Calu3 (cell line): ENCODE results near the gene SENP8. TPM values are rescaled to one million over a fixed set of nuclear protein-coding genes. Genes with fewer than 3 reads are reported as not detected.

Source experiments
- BruUV-seq: library from RNA; stranded (reverse); fragments of 400-500 nt; replicated peaks from 2 replicates; lab custom pipeline; 2021; lab: Mats Ljungman, UMichigan
- CTCF ChIA-PET: fragments of 300-600 bp; sonication (Branson Sonifier 250); formaldehyde crosslinking; loops from one replicate; lab custom pipeline; 2022; ENCODE audit warnings: antibody characterized with exemption; lab: Charles Lee
- DNase-seq: peaks from one replicate; pipeline ENCODE4 v3.0.0; 2022
- H3K27ac Mint-ChIP-seq: one replicate; pipeline ENCODE4 v1.8.0; 2022; ENCODE audit warnings: mixed read lengths; ENCODE audit not compliant: unreplicated experiment
- H3K27me3 Mint-ChIP-seq: one replicate; pipeline ENCODE4 v1.8.0; 2022; ENCODE audit warnings: mixed read lengths; ENCODE audit not compliant: unreplicated experiment
- H3K36me3 Mint-ChIP-seq: one replicate; pipeline ENCODE4 v1.8.0; 2022; ENCODE audit warnings: mild to moderate bottlenecking, moderate library complexity, mixed read lengths; ENCODE audit not compliant: insufficient read depth, unreplicated experiment
- H3K4me1 Mint-ChIP-seq: one replicate; pipeline ENCODE4 v1.8.0; 2022; ENCODE audit warnings: mild to moderate bottlenecking, low read depth, mixed read lengths; ENCODE audit not compliant: unreplicated experiment
- H3K4me3 Mint-ChIP-seq: one replicate; pipeline ENCODE4 v1.8.0; 2022; ENCODE audit warnings: mild to moderate bottlenecking, low read depth, moderate library complexity, mixed read lengths; ENCODE audit not compliant: unreplicated experiment
- H3K9me3 Mint-ChIP-seq: one replicate; pipeline ENCODE4 v1.8.0; 2022; ENCODE audit warnings: low read depth, mixed read lengths; ENCODE audit not compliant: unreplicated experiment
- intact Hi-C: fragments of 100-400 bp; cut with micrococcal nuclease; formaldehyde crosslinking; loops from one replicate; pipeline ENCODE4 v1.10.0; 2022; ENCODE audit not compliant: unreplicated experiment
- total RNA-seq: library from RNA; stranded (reverse); gene quantifications from 2 replicates; pipeline ENCODE4 v1.2.3, GENCODE V29; 2022
- TF ChIP-seq, protein P1 (sequence below): fragments of 200-600 bp; IDR thresholded peaks from one replicate; pipeline ENCODE4 v1.8.0; 2022; ENCODE audit warnings: antibody characterized with exemption; ENCODE audit not compliant: unreplicated experiment

Gene SENP8
- total RNA-seq, 1 experiment from 2014 or later = 3.6 TPM

DNA sequence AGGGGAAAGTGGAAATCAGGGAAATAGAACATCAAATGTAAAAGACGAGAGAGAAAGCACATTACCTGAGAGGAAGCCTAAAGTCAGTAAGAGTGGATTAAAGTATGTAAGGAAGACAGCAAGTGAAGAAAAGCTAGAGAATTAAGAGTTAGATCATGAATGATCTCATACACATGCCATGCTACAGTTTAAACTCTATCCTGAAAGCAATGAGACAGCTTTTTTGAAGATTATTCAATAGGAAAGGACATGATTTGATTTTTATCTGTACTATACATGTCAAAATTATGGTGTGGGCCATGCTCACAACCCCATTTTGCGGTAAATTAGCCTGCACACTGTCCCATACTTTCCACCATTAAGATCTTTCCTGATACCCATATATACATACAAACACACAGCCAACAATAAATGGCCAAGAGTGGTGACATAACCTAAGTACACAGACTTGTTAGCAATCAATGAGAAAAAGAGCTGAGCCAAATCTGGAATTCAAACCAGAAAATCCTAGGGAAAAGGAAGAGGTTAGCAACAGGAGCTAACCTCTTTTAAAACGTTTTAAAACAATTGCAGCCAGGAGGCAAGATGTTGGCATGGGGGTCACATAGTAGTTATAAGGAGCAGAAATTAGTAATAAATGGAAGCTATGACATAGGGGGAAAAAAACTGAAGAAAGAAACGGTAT lies 4.7 kb upstream of the SENP8 start:
- H3K4me1 Mint-ChIP-seq = peaks cover 39% of the 10 kb centered on the region
- DNase-seq = no peak
- no peak overlapping the region for H3K4me3 Mint-ChIP-seq
- H3K27ac Mint-ChIP-seq = no peak overlapping the region
- intact Hi-C loops = no loop called here
- H3K27me3 Mint-ChIP-seq = no peaks in the 10 kb centered on the region
- TF ChIP-seq, protein P1, sequence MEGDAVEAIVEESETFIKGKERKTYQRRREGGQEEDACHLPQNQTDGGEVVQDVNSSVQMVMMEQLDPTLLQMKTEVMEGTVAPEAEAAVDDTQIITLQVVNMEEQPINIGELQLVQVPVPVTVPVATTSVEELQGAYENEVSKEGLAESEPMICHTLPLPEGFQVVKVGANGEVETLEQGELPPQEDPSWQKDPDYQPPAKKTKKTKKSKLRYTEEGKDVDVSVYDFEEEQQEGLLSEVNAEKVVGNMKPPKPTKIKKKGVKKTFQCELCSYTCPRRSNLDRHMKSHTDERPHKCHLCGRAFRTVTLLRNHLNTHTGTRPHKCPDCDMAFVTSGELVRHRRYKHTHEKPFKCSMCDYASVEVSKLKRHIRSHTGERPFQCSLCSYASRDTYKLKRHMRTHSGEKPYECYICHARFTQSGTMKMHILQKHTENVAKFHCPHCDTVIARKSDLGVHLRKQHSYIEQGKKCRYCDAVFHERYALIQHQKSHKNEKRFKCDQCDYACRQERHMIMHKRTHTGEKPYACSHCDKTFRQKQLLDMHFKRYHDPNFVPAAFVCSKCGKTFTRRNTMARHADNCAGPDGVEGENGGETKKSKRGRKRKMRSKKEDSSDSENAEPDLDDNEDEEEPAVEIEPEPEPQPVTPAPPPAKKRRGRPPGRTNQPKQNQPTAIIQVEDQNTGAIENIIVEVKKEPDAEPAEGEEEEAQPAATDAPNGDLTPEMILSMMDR = no peak
- BruUV-seq = no TSS peak
- CTCF ChIA-PET = interaction anchor here (0.8 to 1.0 kb wide), 2 partner anchors 42 to 370 kb away, joined by 4 to 6 read pairs; no protein-coding TSS in a partner anchor
- H3K9me3 Mint-ChIP-seq = no peaks in the 10 kb centered on the region
- H3K36me3 Mint-ChIP-seq = peaks cover 23% of the 10 kb centered on the region

DNA sequence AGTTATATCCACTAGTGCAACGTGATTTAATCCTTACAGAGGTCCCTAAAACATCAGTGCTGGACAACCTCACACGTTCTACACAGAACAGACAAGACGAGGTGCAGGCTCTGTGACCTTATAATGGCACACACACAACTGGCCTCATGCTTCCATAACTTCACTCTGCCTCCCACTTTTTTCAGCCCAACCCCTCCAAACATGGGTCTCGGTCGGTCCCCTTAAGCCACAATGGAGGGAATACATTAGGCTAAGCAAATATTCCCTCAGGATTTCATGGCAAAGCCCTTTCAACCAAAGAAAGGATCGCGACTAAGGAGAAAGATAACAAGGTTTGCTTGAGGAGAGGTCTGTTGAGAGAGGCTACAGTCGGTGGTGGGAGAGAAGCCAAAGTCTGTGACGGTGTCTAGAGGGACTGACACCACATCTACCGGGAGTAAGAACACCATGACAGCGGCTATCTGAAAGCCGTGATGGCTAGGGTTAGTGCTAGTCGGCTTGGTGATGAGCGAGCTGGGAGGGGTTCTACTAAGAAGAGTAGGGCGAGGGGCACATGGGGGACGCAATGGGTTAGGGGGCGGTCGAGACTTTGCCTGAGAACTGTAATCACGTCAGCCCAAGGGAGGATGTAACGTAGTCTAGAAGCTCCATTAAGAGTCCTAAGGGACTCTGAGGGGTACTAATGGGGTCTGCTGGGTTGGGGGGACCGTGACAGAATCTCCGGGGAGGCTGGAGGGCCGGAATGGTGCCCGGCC lies 1.3 kb upstream of the SENP8 start:
- H3K27ac Mint-ChIP-seq = peak overlapping the region; percentile 67
- peak overlapping the region; percentile 95 for H3K4me3 Mint-ChIP-seq
- H3K36me3 Mint-ChIP-seq = peaks cover 28% of the 10 kb centered on the region
- TF ChIP-seq, protein P1 = no peak
- H3K27me3 Mint-ChIP-seq = no peaks in the 10 kb centered on the region
- peaks cover 60% of the 10 kb centered on the region for H3K4me1 Mint-ChIP-seq
- peak; percentile 23 for DNase-seq
- CTCF ChIA-PET = interaction anchor here (1.6 kb wide), 1 partner anchor 39 kb away, joined by 4 read pairs; no protein-coding TSS in a partner anchor
- H3K9me3 Mint-ChIP-seq = no peaks in the 10 kb centered on the region
- no TSS peak for BruUV-seq
- intact Hi-C loops = loop anchor here (5.0 kb wide), 1 partner anchor 140 kb away; no protein-coding TSS in a partner anchor

DNA sequence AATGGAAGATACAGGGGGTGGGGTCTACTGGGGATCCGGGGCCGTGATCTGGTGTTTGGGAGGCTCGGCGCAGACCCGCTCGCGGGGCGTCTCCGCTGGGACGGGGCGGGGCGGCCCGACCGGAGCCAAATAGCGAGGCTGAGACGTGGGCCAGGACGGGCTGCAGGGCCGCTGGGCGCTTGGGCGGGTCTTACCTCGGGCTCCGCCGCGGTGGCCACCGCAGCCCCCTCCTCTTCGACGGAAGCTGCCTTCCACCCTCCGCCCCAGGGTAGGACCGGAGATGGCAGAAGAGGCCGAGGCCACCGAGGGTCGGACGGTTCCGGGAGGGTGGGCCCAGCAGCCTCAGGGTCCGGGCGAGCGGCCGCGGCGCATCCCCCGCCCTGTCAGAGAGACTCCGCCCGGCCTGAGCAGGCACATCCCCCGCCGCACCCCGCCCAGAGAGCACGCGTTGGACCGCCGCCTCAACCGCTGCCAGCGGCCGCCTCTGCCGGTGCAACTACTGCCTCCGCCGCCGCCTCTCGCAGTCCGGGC lies 652 bp upstream of the SENP8 start:
- BruUV-seq = no TSS peak
- intact Hi-C loops = loop anchor here (5.0 kb wide), 1 partner anchor 140 kb away; no protein-coding TSS in a partner anchor
- peaks cover 28% of the 10 kb centered on the region for H3K36me3 Mint-ChIP-seq
- peaks cover 60% of the 10 kb centered on the region for H3K4me1 Mint-ChIP-seq
- H3K9me3 Mint-ChIP-seq = no peaks in the 10 kb centered on the region
- peak overlapping the region; percentile 95 for H3K4me3 Mint-ChIP-seq
- CTCF ChIA-PET = interaction anchor here (1.1 to 1.6 kb wide), 3 partner anchors 9 to 39 kb away, joined by 3 to 4 read pairs (median 4); no protein-coding TSS in a partner anchor
- TF ChIP-seq, protein P1 = no peak
- no peaks in the 10 kb centered on the region for H3K27me3 Mint-ChIP-seq
- peak; percentile 85 for DNase-seq
- peak overlapping the region; percentile 98 for H3K27ac Mint-ChIP-seq

DNA sequence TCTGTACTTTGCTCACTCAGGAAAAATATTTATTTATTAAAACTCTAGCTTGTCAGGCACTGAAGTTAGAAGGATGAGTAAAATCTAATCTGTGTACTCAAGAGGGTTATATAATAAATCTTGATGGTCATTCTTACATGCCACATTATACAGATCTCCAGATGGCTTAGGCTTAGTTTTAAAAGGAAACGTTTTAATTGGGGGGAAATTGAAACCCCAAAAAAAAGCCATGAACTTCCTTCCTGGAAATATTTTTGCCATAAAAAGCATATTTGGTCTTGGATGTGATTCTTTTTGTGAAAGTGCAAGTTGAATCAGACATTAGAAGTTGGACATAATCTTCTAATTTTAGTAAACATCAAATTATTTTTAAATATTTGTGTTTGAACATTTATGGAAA lies 6.0 kb downstream of the SENP8 start:
- CTCF ChIA-PET = interaction anchor here (1.4 kb wide), 1 partner anchor 10 kb away, joined by 3 read pairs; no protein-coding TSS in a partner anchor
- no peak overlapping the region for H3K4me3 Mint-ChIP-seq

More for the DNA sequence above, 6.0 kb downstream of the SENP8 start:
- Mint-ChIP-seq H3K9me3 (no peaks in the 10 kb centered on the region), H3K27ac (no peak overlapping the region), H3K4me1 (peaks cover 14% of the 10 kb centered on the region), H3K36me3 (no peaks in the 10 kb centered on the region), H3K27me3 (no peaks in the 10 kb centered on the region)
- BruUV-seq = no TSS peak
- intact Hi-C loops = no loop called here
- TF ChIP-seq, protein P1 = no peak
- DNase-seq = no peak
